GM19023 (cell line): Measurements from ENCODE around the gene MOGAT1.
A peak's percentile ranks its signal among the peaks of the same experiment; 100 is the strongest.

Source experiments
- ATAC-seq: cut with Tn5 transposase; IDR thresholded peaks from one replicate; pipeline ENCODE4 v1.9.1; 2021; ENCODE audit warnings: mild to moderate bottlenecking, moderate library complexity; ENCODE audit not compliant: unreplicated experiment

The MOGAT1 gene, protein sequence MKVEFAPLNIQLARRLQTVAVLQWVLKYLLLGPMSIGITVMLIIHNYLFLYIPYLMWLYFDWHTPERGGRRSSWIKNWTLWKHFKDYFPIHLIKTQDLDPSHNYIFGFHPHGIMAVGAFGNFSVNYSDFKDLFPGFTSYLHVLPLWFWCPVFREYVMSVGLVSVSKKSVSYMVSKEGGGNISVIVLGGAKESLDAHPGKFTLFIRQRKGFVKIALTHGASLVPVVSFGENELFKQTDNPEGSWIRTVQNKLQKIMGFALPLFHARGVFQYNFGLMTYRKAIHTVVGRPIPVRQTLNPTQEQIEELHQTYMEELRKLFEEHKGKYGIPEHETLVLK

DNA sequence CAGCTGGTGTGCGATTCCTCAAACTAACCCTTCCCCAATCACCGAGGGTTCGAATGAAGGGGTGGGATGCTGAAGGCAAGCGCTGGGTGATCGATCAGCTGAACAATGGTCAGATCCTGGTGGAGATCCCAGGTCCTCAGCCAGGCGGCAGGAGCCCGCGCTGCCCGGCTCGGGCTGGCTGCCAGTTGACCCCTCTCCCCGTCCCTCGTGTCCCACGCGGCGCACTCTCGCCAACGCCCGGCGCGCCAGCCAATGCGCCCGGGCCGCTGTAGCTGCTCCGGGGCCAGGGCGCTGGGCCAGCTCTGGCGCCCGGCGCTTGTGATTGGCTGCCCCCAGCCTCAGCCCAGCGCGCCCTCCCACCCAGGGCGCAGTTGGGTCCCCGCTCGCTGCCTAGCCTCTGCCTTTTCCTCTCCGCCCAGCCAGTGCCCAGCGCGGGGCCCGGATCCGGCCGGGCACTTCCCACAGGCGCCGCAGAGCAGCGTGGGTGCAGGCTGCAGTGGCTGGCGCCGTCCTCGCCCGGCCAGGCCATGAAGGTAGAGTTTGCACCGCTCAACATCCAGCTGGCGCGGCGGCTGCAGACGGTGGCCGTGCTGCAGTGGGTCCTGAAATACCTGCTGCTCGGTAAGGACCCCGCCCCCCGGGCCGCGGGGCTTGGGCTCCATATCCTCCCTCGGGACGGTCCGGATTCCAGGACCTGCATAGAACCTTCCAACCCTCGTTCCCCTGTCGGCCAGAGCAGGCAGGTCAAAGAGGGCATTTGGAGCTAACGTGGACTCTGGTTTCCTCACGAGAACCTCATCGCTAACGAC is at the start of gene MOGAT1:
MOGAT1 (plus strand) TSS at position 400 of the 809 bp plus-strand sequence; CDS start at position 528, 128 bp downstream.
- ATAC-seq = peak; percentile 54

- ATAC-seq = no peak
Observed at GRCh38 chr2:222621893-222622292, 49.6 kb upstream of the MOGAT1 start.

DNA sequence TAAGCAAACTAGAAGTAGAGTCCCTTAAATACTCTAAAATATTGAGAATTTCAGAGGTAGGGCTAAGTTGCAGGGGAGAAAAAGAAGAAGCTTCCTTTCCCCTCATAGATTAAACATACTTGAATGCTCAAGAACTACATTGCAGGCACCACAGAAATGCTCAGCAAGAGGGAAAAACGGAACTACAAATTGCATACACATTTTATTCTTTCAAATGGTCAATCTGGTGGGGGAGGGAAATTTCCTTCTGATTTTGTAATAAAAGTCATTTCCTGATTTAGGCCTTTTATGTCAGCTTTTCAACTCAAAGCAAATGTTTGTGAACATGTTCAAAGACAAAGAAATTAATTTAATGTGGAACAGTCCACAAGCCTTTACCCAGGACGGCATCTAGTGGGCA is 48.5 kb upstream of the MOGAT1 start:
- ATAC-seq = no peak

DNA sequence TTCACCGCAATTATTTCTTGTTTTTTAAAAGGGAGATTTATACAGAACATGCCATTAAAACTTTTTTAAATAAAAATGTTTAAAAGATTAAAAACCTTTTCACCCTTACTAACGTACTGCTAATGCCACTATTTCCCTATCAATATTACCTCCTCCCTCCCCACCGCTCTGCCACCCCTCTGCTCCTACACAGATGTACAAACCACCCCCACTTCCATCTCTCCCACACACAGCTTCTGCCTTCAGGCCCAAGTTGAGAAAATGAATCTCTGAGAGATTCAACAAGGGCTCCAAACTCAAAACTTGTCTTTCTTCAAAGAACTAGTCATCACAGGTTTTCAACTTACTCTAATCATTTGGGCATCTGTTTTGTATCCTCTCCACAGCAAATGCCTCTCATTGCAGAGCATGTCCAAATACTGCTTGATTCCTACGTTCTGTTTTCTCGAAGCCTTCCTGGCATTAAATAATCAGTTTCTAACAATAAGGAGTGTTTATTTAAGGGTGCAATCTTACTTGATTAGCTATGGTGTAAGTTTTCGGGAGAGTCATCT is 47.6 kb upstream of the MOGAT1 start:
- no peak for ATAC-seq

DNA sequence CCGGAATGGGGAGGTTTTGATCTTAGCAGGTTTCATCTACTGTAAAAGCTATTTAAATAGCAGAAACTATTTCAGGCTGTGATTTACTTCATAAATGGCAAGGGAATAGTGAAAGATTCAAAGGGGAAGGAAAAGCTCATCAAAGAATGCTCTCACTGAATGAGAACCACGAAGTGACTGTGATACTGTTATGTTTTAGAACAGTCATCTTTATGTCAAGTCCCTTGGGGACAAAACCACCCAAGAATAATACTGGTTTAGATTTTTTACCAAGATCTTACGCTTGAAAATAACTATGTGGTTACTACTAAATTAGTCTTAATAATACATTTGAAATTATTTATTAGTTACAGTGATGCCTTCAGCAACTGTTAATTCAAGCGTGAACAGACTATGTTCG is 43.7 kb upstream of the MOGAT1 start:
- no peak for ATAC-seq

DNA sequence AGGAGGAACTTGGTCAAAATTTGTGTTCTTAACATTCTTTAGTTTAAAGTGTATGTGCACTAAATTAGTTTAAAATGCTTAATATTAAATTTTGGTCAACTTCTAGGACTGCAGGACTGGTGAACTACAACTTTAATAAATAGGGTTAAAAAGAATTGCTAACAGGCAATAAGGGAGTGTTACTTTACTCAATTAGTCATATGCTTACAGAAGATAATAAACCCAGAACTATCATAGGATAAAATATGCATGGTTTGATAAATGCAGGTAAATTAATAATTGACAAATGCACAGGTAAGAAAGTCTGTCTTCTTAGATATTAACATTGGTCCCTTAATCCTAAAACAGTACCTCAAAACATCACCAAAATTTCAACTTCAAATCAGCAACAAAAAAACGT is 36.2 kb upstream of the MOGAT1 start:
- no peak for ATAC-seq

DNA sequence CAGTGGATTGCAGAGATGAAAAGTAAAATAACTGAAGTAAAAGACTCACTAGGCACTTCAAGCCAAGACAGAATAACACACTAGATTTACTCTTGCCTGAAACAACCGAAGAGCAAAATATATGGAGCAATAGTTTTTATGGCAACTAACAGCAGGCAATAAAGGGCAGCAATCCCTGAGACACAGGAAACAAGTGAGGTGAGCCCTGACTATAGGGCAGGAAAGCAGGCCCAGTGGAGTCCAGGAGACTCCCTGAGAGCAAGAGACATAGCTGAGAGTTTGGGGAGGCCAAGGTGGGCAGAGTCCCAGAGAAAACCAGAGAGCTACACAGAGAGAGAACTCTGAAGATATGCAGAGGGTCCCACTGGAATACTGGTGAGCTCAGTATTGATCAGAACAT is 34.4 kb upstream of the MOGAT1 start:
- ATAC-seq = no peak

GRCh38 chr2:222641336-222641735 is 30.1 kb upstream of the MOGAT1 start:
- no peak for ATAC-seq

DNA sequence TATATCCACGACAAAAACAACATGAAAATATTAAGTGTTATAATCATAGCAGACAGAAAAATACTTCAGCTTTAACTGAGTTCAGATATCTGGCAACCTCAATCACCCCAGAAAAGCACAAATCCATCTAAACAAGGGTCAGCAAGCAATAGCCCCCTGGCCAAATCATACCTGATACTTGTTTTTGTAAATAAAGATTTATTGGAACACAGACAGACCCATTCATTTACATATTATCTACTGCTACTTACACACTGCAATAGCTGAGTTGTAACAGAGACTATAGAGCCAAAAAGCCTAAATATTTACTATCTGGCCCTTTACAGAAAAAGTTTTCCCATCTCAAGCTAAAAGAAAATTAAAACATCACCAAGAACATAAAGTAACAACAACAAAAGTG is 28.3 kb upstream of the MOGAT1 start:
- no peak for ATAC-seq

- ATAC-seq = no peak
Observed at GRCh38 chr2:222646008-222646407, 25.4 kb upstream of the MOGAT1 start.

DNA sequence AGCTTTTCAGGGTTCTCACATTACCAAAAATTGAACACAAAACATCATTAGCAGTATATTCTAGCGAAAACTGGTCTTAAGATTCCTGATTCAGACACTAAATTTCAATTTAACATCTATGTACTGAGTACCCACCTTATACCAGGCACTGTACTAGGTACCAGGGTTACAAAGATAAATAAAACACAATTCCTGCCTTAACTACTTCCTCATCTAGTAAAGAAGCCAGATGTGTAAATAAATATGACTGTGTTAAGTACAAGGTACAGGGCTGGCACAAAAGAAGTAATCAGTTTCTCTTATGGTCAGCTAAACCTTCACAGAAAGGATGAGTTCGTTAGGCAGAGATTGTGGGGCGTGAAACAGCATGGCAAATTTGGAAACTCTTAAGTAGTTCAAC is 21.7 kb upstream of the MOGAT1 start:
- no peak for ATAC-seq

DNA sequence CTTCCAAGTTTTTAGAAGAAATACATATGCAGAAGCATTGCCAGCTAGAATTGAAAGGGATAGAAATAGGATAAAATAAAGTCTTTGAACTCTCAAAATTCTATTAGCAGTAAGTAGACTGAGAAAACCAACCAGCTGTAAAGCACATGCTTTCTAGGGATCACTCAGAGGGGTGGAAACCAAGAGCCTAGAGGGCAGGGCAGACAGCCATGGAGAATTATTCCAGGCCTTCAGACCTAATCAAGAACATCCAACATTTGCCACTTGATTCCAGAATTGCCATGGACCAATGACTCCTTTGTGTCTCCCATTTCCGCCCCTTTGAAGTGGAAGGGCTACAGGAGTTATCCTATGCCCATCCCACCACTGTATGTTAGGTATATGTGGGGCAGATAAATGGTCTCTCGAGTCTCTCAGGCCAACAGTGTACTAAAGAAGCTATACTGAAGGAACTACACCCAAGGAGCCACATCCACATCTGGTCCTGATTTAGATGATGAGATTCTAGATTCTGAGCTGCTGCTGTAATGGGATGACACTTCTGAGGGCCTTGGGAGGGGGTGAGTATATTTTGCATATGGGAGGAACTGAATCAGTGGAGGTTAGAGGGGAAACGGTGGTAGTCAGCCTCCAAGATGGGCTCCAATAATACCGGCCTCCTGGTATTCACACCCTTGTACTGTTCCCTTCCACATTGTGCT is 19.6 kb upstream of the MOGAT1 start:
- no peak for ATAC-seq

DNA sequence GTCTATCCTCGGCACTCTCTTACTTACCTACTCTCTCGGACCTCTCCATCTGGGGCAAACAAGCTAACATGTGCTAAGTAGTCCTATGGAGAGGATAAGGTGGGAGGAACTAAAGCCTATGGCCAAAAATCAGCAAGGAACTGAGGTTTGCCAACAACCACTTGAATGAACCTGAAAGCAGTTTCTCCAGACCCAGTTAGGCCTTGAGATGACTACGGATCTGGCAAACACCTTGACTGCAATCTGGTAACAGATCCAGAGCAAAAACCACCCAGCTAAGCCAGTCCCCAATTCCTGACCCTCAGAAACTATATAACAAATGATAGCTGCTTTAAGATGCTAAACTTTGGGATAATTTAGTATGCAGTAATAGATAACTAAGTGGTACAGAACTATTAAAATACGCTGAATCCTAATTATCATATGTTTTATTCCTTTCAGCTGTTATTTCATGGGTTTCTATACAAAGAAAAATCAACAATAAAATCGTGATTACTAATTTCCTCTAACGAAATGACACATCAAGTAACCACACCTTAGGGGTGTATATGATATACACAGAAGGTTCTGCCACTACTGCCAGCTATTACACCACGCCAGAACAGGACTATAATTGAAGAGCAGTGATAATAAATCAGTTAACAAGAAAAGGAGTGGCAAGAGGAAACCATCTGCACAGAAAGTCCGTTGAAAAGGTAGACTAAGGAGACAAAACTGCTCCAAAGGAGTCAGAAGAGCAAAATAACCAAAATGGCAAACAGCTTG is 18.8 kb upstream of the MOGAT1 start:
- ATAC-seq = no peak

DNA sequence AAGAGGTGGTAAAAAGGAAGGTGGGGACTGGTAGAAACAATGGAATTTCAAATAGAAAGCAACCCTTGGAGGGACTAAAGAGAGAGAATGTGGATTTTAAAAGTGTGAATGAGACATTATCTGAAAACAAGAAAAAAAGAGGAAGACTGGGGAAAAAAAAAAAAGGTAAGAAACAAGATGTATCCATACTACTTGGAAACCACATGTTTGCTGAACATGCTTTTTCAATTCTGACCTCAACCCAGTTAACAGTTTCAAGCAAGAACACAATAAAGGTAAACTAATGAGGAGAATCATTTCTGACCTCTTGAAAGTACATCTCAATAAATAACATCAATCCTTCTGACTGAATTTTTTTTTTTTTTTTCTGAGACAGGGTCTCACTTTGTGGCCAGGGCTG is 18.2 kb upstream of the MOGAT1 start:
- ATAC-seq = no peak

- ATAC-seq = peak; percentile 91
Observed at GRCh38 chr2:222655787-222656525, 15.5 kb upstream of the MOGAT1 start, which contains the start of gene FARSB. FARSB (minus strand) TSS chr2:222656092; CDS start chr2:222656073, 19 bp downstream.

GRCh38 chr2:222656526-222657446 is 14.7 kb upstream of the MOGAT1 start:
- peak; percentile 26 for ATAC-seq

GRCh38 chr2:222663479-222663878 is 8.0 kb upstream of the MOGAT1 start:
- no peak for ATAC-seq

DNA sequence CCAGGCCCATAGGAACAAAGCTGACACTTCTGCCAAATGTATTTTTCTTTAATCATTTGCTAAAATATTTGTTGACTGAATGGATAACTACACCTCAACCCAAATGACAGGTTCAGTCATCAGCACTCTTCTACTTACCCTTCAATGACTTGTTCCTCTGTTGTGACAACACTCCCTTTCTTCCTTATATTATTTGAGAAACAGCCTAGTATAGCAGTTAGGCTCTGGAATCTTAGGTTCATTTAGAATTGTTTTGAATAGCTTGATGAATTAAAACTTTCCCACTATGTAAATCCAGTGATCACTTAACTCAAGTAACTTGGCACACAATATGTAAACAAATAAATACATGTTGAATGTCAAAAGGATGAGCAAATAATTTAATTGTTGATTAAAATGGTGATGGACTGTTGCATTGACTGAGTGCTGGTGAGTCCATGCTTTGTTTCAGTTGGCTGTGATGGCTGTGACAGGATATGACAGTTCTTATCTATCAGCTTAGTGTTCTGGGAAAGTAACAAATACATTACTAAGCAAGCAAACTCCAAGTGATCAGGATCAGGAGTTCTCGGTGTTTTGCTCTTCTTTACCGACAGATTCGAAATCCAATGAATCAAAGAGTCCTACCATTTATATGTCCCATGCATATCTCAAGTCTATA is 2.8 kb upstream of the MOGAT1 start:
- no peak for ATAC-seq
